BJ (cell line): ENCODE measurements around the gene RAB29. TPM values are rescaled to one million over a fixed set of nuclear protein-coding genes. Genes with fewer than 3 reads are reported as not detected.
"Not testable (repeated sequence)": the region's sequence is repeated elsewhere in the genome, so short reads cannot be mapped to it uniquely, and the experiment has no call there.

Experiments used
- CTCF ChIA-PET: fragments of 350-600 bp; formaldehyde crosslinking; extraction: SDS; loops from one replicate; lab custom pipeline; 2021; ENCODE audit warnings: antibody characterized with exemption, inconsistent platforms; lab: Yijun Ruan, JAX
- POLR2A ChIA-PET: fragments of 300-600 bp; sonication (Branson Sonifier 250); formaldehyde crosslinking; extraction: SDS; loops from one replicate; lab custom pipeline; 2021; ENCODE audit warnings: antibody characterized with exemption; lab: Charles Lee
- DNase-seq: peaks from one replicate; pipeline ENCODE4 v3.0.0-alpha.2; 2011; ENCODE audit warnings: low read depth
- H3K27me3 ChIP-seq: 2 replicates; pipeline ENCODE4 v1.6.0; 2011; ENCODE audit warnings: low read length; ENCODE audit not compliant: control insufficient read depth, insufficient read depth
- H3K36me3 ChIP-seq: 2 replicates; pipeline ENCODE4 v1.5.1; 2011; ENCODE audit warnings: low read length; ENCODE audit not compliant: control insufficient read depth, insufficient read depth
- H3K4me3 ChIP-seq: 2 replicates; pipeline ENCODE4 v1.5.1; 2011; ENCODE audit warnings: low read depth, mild to moderate bottlenecking, control low read depth, low read length
- CTCF ChIP-seq: IDR thresholded peaks from 2 replicates; pipeline ENCODE4 v1.5.1; 2011; ENCODE audit warnings: low read depth, mild to moderate bottlenecking, control low read depth, inconsistent platforms, low read length, moderate library complexity; ENCODE audit not compliant: insufficient read depth
- polyA minus RNA-seq: library from RNA; depleted of rRNA, polyadenylated mRNA; stranded (reverse); fragments of >200 nt; gene quantifications from 2 replicates; pipeline ENCODE4 v1.2.3, GENCODE V29; 2011; rRNA and poly(A)+ RNA removed
- polyA plus RNA-seq: library from polyadenylated mRNA; depleted of rRNA; stranded (reverse); fragments of >200 nt; gene quantifications from 2 replicates; pipeline ENCODE4 v1.2.3, GENCODE V29; 2011; rRNA removed

Gene RAB29
- 12.1 and 13.4 TPM in 2 replicates for polyA plus RNA-seq
- polyA minus RNA-seq: 6.1 and 6.4 TPM in 2 replicates

GRCh38 chr1:205775015-205775716 is at the start of gene RAB29:
TSS of gene RAB29 (minus strand) at chr1:205775482. CDS start at chr1:205774956, 526 bp downstream.
- CTCF ChIA-PET: interaction anchor here (0.8 to 5.0 kb wide), 5 partner anchors 8 to 202 kb away, joined by 3 to 26 read pairs (median 5); no protein-coding TSS in a partner anchor
- Histone ChIP-seq H3K27me3 (no peaks in the 10 kb centered on the region), H3K36me3 (no peaks in the 10 kb centered on the region), H3K4me3 (peak within 1 kb of the TSS; percentile 78)
- DNase-seq: peak; percentile 44
- POLR2A ChIA-PET: interaction anchor here (0.5 to 0.6 kb wide), 2 partner anchors 10 to 117 kb away, joined by 4 to 8 read pairs; no protein-coding TSS in a partner anchor
- no peak for TF ChIP-seq CTCF

- no peak for DNase-seq
- Histone ChIP-seq H3K4me3 (no peak overlapping the region), H3K27me3 (peaks cover 1% of the 10 kb centered on the region; the same call in 1 of the 2 replicates), H3K36me3 (no peaks in the 10 kb centered on the region)
- CTCF ChIA-PET: interaction anchor here (0.6 to 1.1 kb wide), 2 partner anchors 9 to 20 kb away, joined by 3 to 6 read pairs; no protein-coding TSS in a partner anchor
- POLR2A ChIA-PET: no interaction called here
- TF ChIP-seq CTCF: no peak
Measured at GRCh38 chr1:205824180-205824579, 48.9 kb upstream of the RAB29 start.

GRCh38 chr1:205823260-205823659 is 48.0 kb upstream of the RAB29 start:
- H3K4me3 ChIP-seq, H3K36me3 ChIP-seq, H3K27me3 ChIP-seq, POLR2A ChIA-PET, DNase-seq: not testable (repeated sequence)
- CTCF ChIA-PET: interaction anchor here (1.1 kb wide), 1 partner anchor 10 kb away, joined by 3 read pairs; no protein-coding TSS in a partner anchor

DNA sequence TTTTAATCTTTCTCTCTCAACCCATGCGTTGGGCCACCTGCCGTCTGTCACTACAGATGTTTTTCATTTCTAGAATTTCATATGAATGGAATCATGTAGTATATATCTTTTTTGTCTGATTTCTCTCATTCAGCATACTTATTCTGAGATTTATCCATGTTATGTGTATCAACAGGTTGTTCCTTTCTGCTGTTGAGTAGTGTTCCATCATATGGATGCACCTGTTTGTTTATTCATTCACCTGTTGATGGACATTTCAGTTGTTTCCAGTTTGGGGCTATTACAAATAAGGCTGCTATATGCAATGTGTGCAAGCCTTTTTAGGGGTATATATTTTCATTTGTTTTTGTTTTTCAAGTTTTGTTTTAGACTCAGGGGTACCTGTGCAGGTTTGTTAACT is 47.1 kb upstream of the RAB29 start:
- POLR2A ChIA-PET: no interaction called here
- CTCF ChIA-PET: no interaction called here

DNA sequence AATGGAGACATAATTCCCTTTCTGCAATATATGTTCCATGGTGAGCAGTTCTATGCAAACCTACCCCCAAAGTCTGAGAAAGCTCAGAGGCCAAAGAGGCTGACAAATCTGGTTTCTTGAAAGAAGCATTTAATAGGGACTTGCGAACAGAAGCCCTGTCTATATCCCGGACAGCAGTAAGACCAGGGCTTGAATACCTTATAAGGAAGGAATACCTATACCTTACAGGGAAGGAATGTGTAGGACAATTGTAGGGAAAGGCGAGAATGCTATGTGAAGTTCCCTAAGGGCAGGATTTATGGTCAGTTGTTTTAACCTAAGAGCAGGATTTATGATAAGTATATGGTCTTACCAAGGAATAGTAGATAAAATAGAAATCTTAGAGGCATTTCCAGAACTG is 42.7 kb upstream of the RAB29 start:
- ChIA-PET CTCF (interaction anchor here (1.8 kb wide), 1 partner anchor 159 kb away, joined by 5 read pairs; no protein-coding TSS in a partner anchor), POLR2A (no interaction called here)
- DNase-seq: no peak
- TF ChIP-seq CTCF: no peak
- no peak overlapping the region for H3K4me3 ChIP-seq
- no peaks in the 10 kb centered on the region for H3K36me3 ChIP-seq
- no peaks in the 10 kb centered on the region for H3K27me3 ChIP-seq

More for the DNA sequence above, 47.1 kb upstream of the RAB29 start:
- no peak for DNase-seq
- Histone ChIP-seq H3K36me3 (no peaks in the 10 kb centered on the region), H3K4me3 (no peak overlapping the region), H3K27me3 (peaks cover 1% of the 10 kb centered on the region; the same call in 1 of the 2 replicates)
- no peak for TF ChIP-seq CTCF
